IMR-90 (cell line): ENCODE results near the gene NMNAT3. TPM values are rescaled to one million over a fixed set of nuclear protein-coding genes. Genes with fewer than 3 reads are reported as not detected.

Source experiments
- ATAC-seq: fragments of 200-7000 bp; cut with Tn5 transposase; 2 replicates; pipeline ENCODE4 v1.9.1; 2020; ENCODE audit warnings: low read depth, mild to moderate bottlenecking, moderate library complexity
- BruUV-seq: library from RNA; stranded (reverse); fragments of 400-500 nt; replicated peaks from 2 replicates; lab custom pipeline; 2021; lab: Mats Ljungman, UMichigan
- CTCF ChIA-PET: fragments of 300-600 bp; formaldehyde crosslinking; extraction: SDS; loops from one replicate; lab custom pipeline; 2021; ENCODE audit warnings: antibody characterized with exemption; lab: Yijun Ruan, JAX
- POLR2A ChIA-PET: fragments of 300-600 bp; sonication (Branson Sonifier 250); formaldehyde crosslinking; loops from one replicate; lab custom pipeline; 2022; ENCODE audit warnings: antibody characterized with exemption; ENCODE audit not compliant: unreplicated experiment; lab: Charles Lee
- DNase-seq: peaks from one replicate; pipeline ENCODE4 v3.0.0; 2013
- H2AFZ ChIP-seq: replicated peaks from 2 replicates; pipeline ENCODE3; 2013; ENCODE audit warnings: low read length, mild to moderate bottlenecking; ENCODE audit not compliant: poor library complexity
- H2AK5ac ChIP-seq: 2 replicates; pipeline ENCODE4 v1.6.1; 2013; ENCODE audit warnings: low read depth, low read length, inconsistent platforms
- H2AK9ac ChIP-seq: replicated peaks from 2 replicates; pipeline ENCODE3; 2013; ENCODE audit warnings: mild to moderate bottlenecking, low read depth, low read length, moderate library complexity; ENCODE audit not compliant: poor library complexity
- H2BK120ac ChIP-seq: 2 replicates; pipeline ENCODE4 v1.6.1; 2013; ENCODE audit warnings: low read depth, low read length, inconsistent platforms
- H2BK15ac ChIP-seq: 3 replicates; pipeline ENCODE4 v1.6.1; 2013; ENCODE audit warnings: low read depth, low read length, inconsistent platforms
- H2BK20ac ChIP-seq: 2 replicates; pipeline ENCODE4 v1.6.1; 2013; ENCODE audit warnings: low read depth, mild to moderate bottlenecking, inconsistent platforms, low read length, moderate library complexity
- H2BK5ac ChIP-seq: 2 replicates; pipeline ENCODE4 v1.6.1; 2013; ENCODE audit warnings: mild to moderate bottlenecking, low read depth, low read length, inconsistent platforms; ENCODE audit not compliant: poor library complexity, severe bottlenecking
- H3K14ac ChIP-seq: replicated peaks from 2 replicates; pipeline ENCODE4 v1.6.1; 2013; ENCODE audit warnings: low read depth, low read length, inconsistent platforms
- H3K18ac ChIP-seq: 2 replicates; pipeline ENCODE4 v1.6.1; 2013; ENCODE audit warnings: low read depth, low read length, control low read depth
- H3K23ac ChIP-seq: 2 replicates; pipeline ENCODE4 v1.6.1; 2013; ENCODE audit warnings: low read depth, low read length, inconsistent platforms
- H3K27ac ChIP-seq: 2 replicates; pipeline ENCODE4 v1.5.1; 2013; ENCODE audit warnings: mild to moderate bottlenecking, control low read depth, low read length; ENCODE audit not compliant: insufficient read depth
- H3K27me3 ChIP-seq: 2 replicates; pipeline ENCODE4 v1.6.1; 2013; ENCODE audit warnings: low read length; ENCODE audit not compliant: control insufficient read depth, insufficient read depth
- H3K36me3 ChIP-seq: 2 replicates; pipeline ENCODE4 v1.6.1; 2013; ENCODE audit warnings: low read length, mixed read lengths; ENCODE audit not compliant: control insufficient read depth, insufficient read depth
- H3K4ac ChIP-seq: 2 replicates; pipeline ENCODE4 v1.6.1; 2013; ENCODE audit warnings: low read depth, low read length, inconsistent platforms
- H3K4me1 ChIP-seq: 2 replicates; pipeline ENCODE4 v1.6.1; 2013; ENCODE audit warnings: low read length, mixed read lengths; ENCODE audit not compliant: control insufficient read depth, insufficient read depth
- H3K4me2 ChIP-seq: 2 replicates; pipeline ENCODE4 v1.6.1; 2013; ENCODE audit warnings: low read depth, mild to moderate bottlenecking, control low read depth, low read length, moderate library complexity
- H3K4me3 ChIP-seq: 2 replicates; pipeline ENCODE4 v1.5.1; 2013; ENCODE audit warnings: low read depth, mild to moderate bottlenecking, control low read depth, low read length, moderate library complexity; ENCODE audit not compliant: insufficient read depth
- H3K56ac ChIP-seq: 2 replicates; pipeline ENCODE4 v1.6.1; 2013; ENCODE audit warnings: low read length, inconsistent platforms; ENCODE audit not compliant: insufficient read depth; ENCODE audit errors: extremely low read depth
- H3K79me1 ChIP-seq, 2 experiments: 2 replicates each; pipeline ENCODE4 v1.6.1; 2013; ENCODE audit warnings: low read length in 2 of 2, inconsistent platforms in 1 of 2, low read depth in 1 of 2
- H3K9ac ChIP-seq: 2 replicates; pipeline ENCODE4 v1.6.1; 2013; ENCODE audit warnings: low read depth, low read length, control low read depth
- H3K9me1 ChIP-seq: 2 replicates; pipeline ENCODE4 v1.6.1; 2013; ENCODE audit warnings: low read length, inconsistent platforms; ENCODE audit not compliant: insufficient read depth
- H3K9me3 ChIP-seq: 2 replicates; pipeline ENCODE4 v1.6.1; 2013; ENCODE audit warnings: low read length; ENCODE audit not compliant: control insufficient read depth, insufficient read depth
- H4K20me1 ChIP-seq: 2 replicates; pipeline ENCODE4 v1.6.1; 2013; ENCODE audit warnings: low read length, inconsistent platforms; ENCODE audit not compliant: insufficient read depth
- H4K5ac ChIP-seq: 2 replicates; pipeline ENCODE4 v1.6.1; 2013; ENCODE audit warnings: mild to moderate bottlenecking, low read depth, low read length, control low read depth
- H4K8ac ChIP-seq, 2 experiments: 2 replicates each; pipeline ENCODE4 v1.6.1; 2013; ENCODE audit warnings: low read depth in 2 of 2, low read length in 2 of 2, control low read depth in 1 of 2, inconsistent platforms in 1 of 2
- H4K91ac ChIP-seq: 2 replicates; pipeline ENCODE4 v1.6.1; 2013; ENCODE audit warnings: low read depth, low read length, inconsistent platforms; ENCODE audit not compliant: insufficient read depth
- BHLHE40 ChIP-seq: fragments of 150-350 bp; IDR thresholded peaks from 2 replicates; pipeline ENCODE4 v1.6.1; 2016; ENCODE audit warnings: mild to moderate bottlenecking, low read depth, low read length
- FOS ChIP-seq: fragments of 150-350 bp; IDR thresholded peaks from 2 replicates; pipeline ENCODE4 v1.6.1; 2016; ENCODE audit warnings: low read depth, low read length
- MAFK ChIP-seq: IDR thresholded peaks from 2 replicates; pipeline ENCODE4 v1.6.1; 2012; ENCODE audit warnings: low read depth, low read length, improper control_type of control experiment
- MAZ ChIP-seq: IDR thresholded peaks from 2 replicates; pipeline ENCODE4 v1.6.1; 2012; ENCODE audit warnings: low read depth, mild to moderate bottlenecking, low read length, improper control_type of control experiment, moderate library complexity, borderline replicate concordance
- POLR2A ChIP-seq: IDR thresholded peaks from 2 replicates; pipeline ENCODE4 v1.6.1; 2012; ENCODE audit warnings: mild to moderate bottlenecking, low read depth, low read length
- RAD21 ChIP-seq: IDR thresholded peaks from 2 replicates; pipeline ENCODE4 v1.6.1; 2012; ENCODE audit warnings: low read length, improper control_type of control experiment
- RFX5 ChIP-seq: IDR thresholded peaks from 2 replicates; pipeline ENCODE4 v1.8.0; 2012; ENCODE audit warnings: low read depth, mild to moderate bottlenecking, low read length, moderate library complexity
- WGBS, 2 experiments: methylation state at CpG; one replicate each; pipeline versions ENCODE4 v1.1.5 to v1.1.7; 2013; ENCODE audit warnings: missing lambda C conversion rate in 2 of 2; ENCODE audit not compliant: insufficient read length in 1 of 2; ENCODE audit errors: extremely low coverage in 2 of 2; 5-methylcytosine and 5-hydroxymethylcytosine counted together
- dilution Hi-C: fragments of 300-500 bp; cut with HindIII; formaldehyde crosslinking; loops from one replicate; pipeline ENCODE4 v1.14.3; 2018; ENCODE audit warnings: low sequenced_read_pairs; ENCODE audit not compliant: unreplicated experiment
- in situ Hi-C: fragments of 300-500 bp; cut with MboI; formaldehyde crosslinking; loops from 3 replicates; pipeline ENCODE4 v1.14.3; 2019; ENCODE audit warnings: low sequenced_read_pairs, inconsistent platforms, mixed read lengths
- intact Hi-C: fragments of 100-400 bp; cut with micrococcal nuclease; formaldehyde crosslinking; loops from 2 replicates; pipeline ENCODE4 v1.10.0; 2022
- polyA plus RNA-seq, 3 experiments: library from polyadenylated mRNA; depleted of rRNA; stranded (reverse); fragments of >200 nt; gene quantifications; 2 replicates each; pipeline ENCODE4 v1.2.3, GENCODE V29; 2012; ENCODE audit warnings: low replicate concordance in 1 of 3
- total RNA-seq: library from RNA; depleted of rRNA; stranded (reverse); fragments of >200 nt; gene quantifications from 2 replicates; pipeline ENCODE4 v1.2.3, GENCODE V29; 2012
- TF ChIP-seq, protein P1 (sequence below): fragments of 150-350 bp; IDR thresholded peaks from 2 replicates; pipeline ENCODE4 v1.6.1; 2017; ENCODE audit warnings: mild to moderate bottlenecking, antibody characterized with exemption, low read length, low read depth

The NMNAT3 gene
- total and polyA plus RNA-seq, 2 of the 4 experiments (the other 2 are of a cell fraction): 0.12 to 0.36 TPM

DNA sequence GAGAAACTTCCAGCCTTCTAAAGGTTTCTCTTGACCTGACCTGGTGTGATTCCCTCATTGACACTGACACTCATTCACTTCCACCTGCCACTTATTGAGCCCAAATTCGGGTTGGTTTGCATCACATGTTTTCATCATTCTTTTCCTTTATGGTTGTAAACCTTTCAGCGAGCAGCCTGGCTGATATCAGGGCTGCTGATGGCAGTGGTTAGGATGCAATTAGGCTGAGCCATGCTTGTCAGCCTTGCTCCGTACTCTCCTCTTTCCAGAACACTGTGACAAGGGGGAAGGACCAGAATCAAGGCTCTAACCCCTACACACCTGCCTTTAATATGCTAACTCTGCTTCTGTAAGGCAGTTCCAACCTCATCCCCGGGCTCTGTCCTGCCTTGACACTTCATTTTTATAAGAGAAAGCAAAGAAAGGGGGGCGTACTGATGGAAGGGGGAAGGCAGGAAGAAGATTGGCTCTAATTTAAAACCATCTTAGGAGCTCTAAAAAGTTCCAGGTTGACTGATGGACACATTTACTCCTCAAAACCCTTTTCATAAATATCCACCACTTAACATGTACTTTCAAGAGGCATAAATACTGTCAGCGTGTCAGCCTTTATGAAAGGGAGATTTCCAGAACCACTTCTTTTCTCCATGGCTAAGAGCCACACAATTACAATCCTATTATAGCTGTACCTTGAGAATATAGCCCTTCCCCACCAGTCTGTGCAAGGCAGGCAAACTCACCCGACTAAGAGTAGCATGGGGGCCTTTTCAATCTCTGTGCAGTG lies 5.7 kb downstream of the NMNAT3 start:
- no peak overlapping the region for H2BK120ac ChIP-seq
- H3K9ac ChIP-seq: no peak overlapping the region
- no peaks in the 10 kb centered on the region for H3K9me3 ChIP-seq
- dilution Hi-C loops: no loop called here
- no peaks in the 10 kb centered on the region for H3K9me1 ChIP-seq
- no peak overlapping the region for H2AK5ac ChIP-seq
- no peak overlapping the region for H3K23ac ChIP-seq
- no peak overlapping the region for H3K56ac ChIP-seq
- no peak overlapping the region for H3K4me3 ChIP-seq
- CTCF ChIA-PET: no interaction called here
- H2BK15ac ChIP-seq: no peak overlapping the region
- H3K4ac ChIP-seq: no peak overlapping the region
- no peak overlapping the region for H3K18ac ChIP-seq
- no peaks in the 10 kb centered on the region for H3K79me1 ChIP-seq
- POLR2A ChIA-PET: no interaction called here
- H2AK9ac ChIP-seq: no peak overlapping the region
- no peak overlapping the region for H4K5ac ChIP-seq
- H3K14ac ChIP-seq: no peak overlapping the region
- no peak overlapping the region for H2BK20ac ChIP-seq
- peaks cover under 1% of the 10 kb centered on the region; the same call in 1 of the 2 replicates for H3K27me3 ChIP-seq
- H3K4me1 ChIP-seq: no peaks in the 10 kb centered on the region
- ATAC-seq (no peak), DNase-seq (no peak)
- WGBS, 2 experiments: no CpG with 5 or more reads among the region's 7 CpGs
- H4K8ac ChIP-seq: no peak overlapping the region
- in situ Hi-C loops: no loop called here
- BruUV-seq: no TSS peak
- H3K27ac ChIP-seq: no peak overlapping the region
- no peak overlapping the region for H2AFZ ChIP-seq
- no peak overlapping the region for H4K91ac ChIP-seq
- no peaks in the 10 kb centered on the region for H3K36me3 ChIP-seq
- TF ChIP-seq POLR2A: no peak
- TF ChIP-seq BHLHE40: no peak
- TF ChIP-seq, protein P1, sequence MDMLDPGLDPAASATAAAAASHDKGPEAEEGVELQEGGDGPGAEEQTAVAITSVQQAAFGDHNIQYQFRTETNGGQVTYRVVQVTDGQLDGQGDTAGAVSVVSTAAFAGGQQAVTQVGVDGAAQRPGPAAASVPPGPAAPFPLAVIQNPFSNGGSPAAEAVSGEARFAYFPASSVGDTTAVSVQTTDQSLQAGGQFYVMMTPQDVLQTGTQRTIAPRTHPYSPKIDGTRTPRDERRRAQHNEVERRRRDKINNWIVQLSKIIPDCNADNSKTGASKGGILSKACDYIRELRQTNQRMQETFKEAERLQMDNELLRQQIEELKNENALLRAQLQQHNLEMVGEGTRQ: no peak
- TF ChIP-seq RFX5: no peak
- TF ChIP-seq MAZ: no peak
- no peak for TF ChIP-seq MAFK
- TF ChIP-seq FOS: no peak
- TF ChIP-seq RAD21: no peak
- no peak overlapping the region for H3K4me2 ChIP-seq
- intact Hi-C loops: no loop called here
- H4K20me1 ChIP-seq: no peaks in the 10 kb centered on the region
- no peak overlapping the region for H2BK5ac ChIP-seq
